SK-N-SH (cell line): ENCODE measurements around the gene AVP. TPM values are rescaled to one million over a fixed set of nuclear protein-coding genes. Genes with fewer than 3 reads are reported as not detected.

Experiments used
- CTCF ChIA-PET: fragments of 300-600, 350-600 bp; formaldehyde crosslinking; extraction: SDS; loops from one replicate; lab custom pipeline; 2021; lab: Yijun Ruan, JAX
- POLR2A ChIA-PET: fragments of 350-600 bp; sonication (Branson Sonifier 250); formaldehyde crosslinking; extraction: SDS; loops from one replicate; lab custom pipeline; 2020; ENCODE audit warnings: antibody characterized with exemption, inconsistent platforms; lab: Yijun Ruan, JAX
- DNase-seq: peaks from one replicate; pipeline ENCODE4 v3.0.0; 2012
- H2AFZ ChIP-seq: fragments of 200-600 bp; sonication (generic); 2 replicates; pipeline ENCODE4 v1.8.1; 2016; ENCODE audit warnings: antibody characterized with exemption, mild to moderate bottlenecking, low read depth
- H3F3A ChIP-seq: fragments of 200-600 bp; sonication (generic); replicated peaks from 2 replicates; pipeline ENCODE3; 2016; ENCODE audit warnings: antibody characterized with exemption, mild to moderate bottlenecking; ENCODE audit not compliant: insufficient read depth
- H3K27ac ChIP-seq, 2 experiments: fragments of 200-500 bp in 1 of 2; fragments of 200-600 bp in 1 of 2; sonication (Bioruptor generic) in 1 of 2; sonication (generic), shearing (Covaris generic) in 1 of 2; 2 replicates each; pipeline versions ENCODE4 v1.5.1 to v1.6.1; 2014 to 2016; ENCODE audit warnings: low read depth in 2 of 2, inconsistent platforms in 1 of 2, low read length in 1 of 2, mild to moderate bottlenecking in 1 of 2, mixed read lengths in 1 of 2
- H3K27me3 ChIP-seq: fragments of 200-600 bp; sonication (generic), shearing (Covaris generic); 2 replicates; pipeline ENCODE4 v1.6.1; 2016; ENCODE audit warnings: mixed run types; ENCODE audit not compliant: insufficient read depth
- H3K36me3 ChIP-seq, 2 experiments: fragments of 200-500 bp in 1 of 2; fragments of 200-600 bp in 1 of 2; sonication (Bioruptor generic) in 1 of 2; sonication (generic) in 1 of 2; replicated peaks in 1 of 2; 2 replicates each; pipeline versions ENCODE3 to v1.5.1; 2014 to 2016; ENCODE audit warnings: low read length in 1 of 2, mild to moderate bottlenecking in 1 of 2; ENCODE audit not compliant: insufficient read depth in 2 of 2, control insufficient read depth in 1 of 2
- H3K4me1 ChIP-seq, 2 experiments: fragments of 200-500 bp in 1 of 2; fragments of 200-600 bp in 1 of 2; sonication (Bioruptor generic) in 1 of 2; sonication (generic), shearing (Covaris generic) in 1 of 2; 2 replicates each; pipeline versions ENCODE4 v1.5.1 to v1.6.1; 2014 to 2016; ENCODE audit warnings: low read depth in 1 of 2, low read length in 1 of 2, mixed run types in 1 of 2; ENCODE audit not compliant: insufficient read depth in 2 of 2, control insufficient read depth in 1 of 2
- H3K4me2 ChIP-seq: fragments of 200-600 bp; sonication (generic), shearing (Covaris generic); 2 replicates; pipeline ENCODE4 v1.6.1; 2017; ENCODE audit warnings: mixed run types
- H3K4me3 ChIP-seq, 2 experiments: fragments of 200-500 bp in 1 of 2; fragments of 200-600 bp in 1 of 2; sonication (Bioruptor generic) in 1 of 2; sonication (generic), shearing (Covaris generic) in 1 of 2; 2 replicates each; pipeline versions ENCODE4 v1.5.1 to v1.8.1; 2014 to 2016; ENCODE audit warnings: low read depth in 2 of 2, inconsistent platforms in 1 of 2, low read length in 1 of 2, mild to moderate bottlenecking in 1 of 2, mixed read lengths in 1 of 2, moderate library complexity in 1 of 2
- H3K79me2 ChIP-seq: fragments of 200-600 bp; sonication (generic); 2 replicates; pipeline ENCODE4 v1.8.1; 2017; ENCODE audit warnings: mild to moderate bottlenecking; ENCODE audit not compliant: insufficient read depth
- H3K9ac ChIP-seq: fragments of 200-600 bp; sonication (generic); 2 replicates; pipeline ENCODE4 v1.6.1; 2017; ENCODE audit warnings: mixed run types
- H3K9me2 ChIP-seq: fragments of 200-600 bp; sonication (generic); 2 replicates; pipeline ENCODE4 v1.6.1; 2017; ENCODE audit warnings: mixed run types
- H3K9me3 ChIP-seq: fragments of 200-600 bp; sonication (generic); 2 replicates; pipeline ENCODE4 v1.6.1; 2017; ENCODE audit warnings: mixed run types, mild to moderate bottlenecking, moderate library complexity
- H4K20me1 ChIP-seq: fragments of 200-600 bp; sonication (generic); 2 replicates; pipeline ENCODE4 v1.6.1; 2017; ENCODE audit warnings: mild to moderate bottlenecking, mixed run types; ENCODE audit not compliant: insufficient read depth
- EP300 ChIP-seq, 2 experiments: IDR thresholded peaks; 2 replicates each; pipeline versions ENCODE4 v1.4.0 to v1.6.1; 2012; ENCODE audit warnings: borderline replicate concordance in 1 of 2, low read depth in 1 of 2, low read length in 1 of 2
- EZH2phosphoT487 ChIP-seq: fragments of 200-600 bp; sonication (generic); IDR thresholded peaks from 2 replicates; pipeline ENCODE4 v1.6.1; 2017; ENCODE audit warnings: low read depth, mixed run types, mild to moderate bottlenecking, antibody characterized with exemption, moderate library complexity, borderline replicate concordance
- FOXJ3 ChIP-seq: sonication (generic); formaldehyde crosslinking; IDR thresholded peaks from 2 replicates; pipeline ENCODE4 v1.5.1; 2020; ENCODE audit warnings: mild to moderate bottlenecking, missing genetic modification reagents
- FOXM1 ChIP-seq: IDR thresholded peaks from 2 replicates; pipeline ENCODE4 v1.4.0; 2012; ENCODE audit warnings: low read depth, mild to moderate bottlenecking
- GABPA ChIP-seq: IDR thresholded peaks from 2 replicates; pipeline ENCODE4 v1.4.0; 2012; ENCODE audit warnings: low read depth, mild to moderate bottlenecking
- GATA2 ChIP-seq: sonication (generic); formaldehyde crosslinking; IDR thresholded peaks from 2 replicates; pipeline ENCODE4 v1.5.0; 2020; ENCODE audit warnings: mild to moderate bottlenecking, missing genetic modification reagents
- MAX ChIP-seq: IDR thresholded peaks from 2 replicates; pipeline ENCODE4 v1.4.0; 2012; ENCODE audit warnings: low read depth
- MEF2A ChIP-seq: IDR thresholded peaks from 2 replicates; pipeline ENCODE4 v1.4.0; 2012; ENCODE audit warnings: low read depth, borderline replicate concordance
- MXI1 ChIP-seq: IDR thresholded peaks from 2 replicates; pipeline ENCODE4 v1.6.1; 2012; ENCODE audit warnings: mild to moderate bottlenecking, low read depth, low read length, improper control_type of control experiment
- PBX3 ChIP-seq: IDR thresholded peaks from 2 replicates; pipeline ENCODE4; 2012
- RCOR1 ChIP-seq: fragments of 150-350 bp; IDR thresholded peaks from 2 replicates; pipeline ENCODE4 v1.6.1; 2017; ENCODE audit warnings: antibody characterized with exemption, low read length
- REST ChIP-seq: IDR thresholded peaks from 2 replicates; pipeline ENCODE4 v1.6.1; 2012; ENCODE audit warnings: mild to moderate bottlenecking, low read depth, low read length, moderate library complexity
- RXRA ChIP-seq: IDR thresholded peaks from 2 replicates; pipeline ENCODE4 v1.4.0; 2012; ENCODE audit warnings: low read depth, mild to moderate bottlenecking, borderline replicate concordance
- SIN3A ChIP-seq: IDR thresholded peaks from 2 replicates; pipeline ENCODE4 v1.6.1; 2012; ENCODE audit warnings: low read depth, mild to moderate bottlenecking, low read length, moderate library complexity, borderline replicate concordance
- TAF1 ChIP-seq: IDR thresholded peaks from 2 replicates; pipeline ENCODE4 v1.6.1; 2012; ENCODE audit warnings: low read depth, mild to moderate bottlenecking, low read length, moderate library complexity, borderline replicate concordance
- TCF12 ChIP-seq: IDR thresholded peaks from 2 replicates; pipeline ENCODE4 v1.4.0; 2012
- WGBS: methylation state at CpG from one replicate; pipeline ENCODE4 v1.1.6; 2017; ENCODE audit warnings: low lambda C conversion rate; 5-methylcytosine and 5-hydroxymethylcytosine counted together
- polyA plus RNA-seq, 3 experiments: library from polyadenylated mRNA; depleted of rRNA; stranded (reverse); fragments of >200 nt; gene quantifications; 2 replicates each; pipeline ENCODE4 v1.2.3, GENCODE V29; 2012
- TF ChIP-seq, protein P1 (sequence below): fragments of 150-350 bp; IDR thresholded peaks from 2 replicates; pipeline ENCODE4 v1.6.1; 2017; ENCODE audit warnings: antibody characterized with exemption, low read length, low read depth, borderline replicate concordance

The AVP gene
- polyA plus RNA-seq, 1 of the 3 experiments (the other 2 are of a cell fraction) = not detected

GRCh38 chr20:3085571-3086072 is 1.1 kb upstream of the AVP start:
- no peaks in the 10 kb centered on the region for H3K36me3 ChIP-seq
- H3K27me3 ChIP-seq = no peaks in the 10 kb centered on the region
- no peak overlapping the region for H2AFZ ChIP-seq
- peaks cover 2 to 5% of the 10 kb centered on the region in 2 experiments; a peak in 2 of 4 replicates for H3K4me1 ChIP-seq
- H3F3A ChIP-seq = no peaks in the 10 kb centered on the region
- H4K20me1 ChIP-seq = no peaks in the 10 kb centered on the region
- H3K9me3 ChIP-seq = no peaks in the 10 kb centered on the region
- no peak overlapping the region for H3K4me3 ChIP-seq
- H3K4me2 ChIP-seq = no peak overlapping the region
- H3K27ac ChIP-seq = no peak overlapping the region
- 89% methylated on average over 8 of the region's 8 CpGs for WGBS
- H3K79me2 ChIP-seq = no peaks in the 10 kb centered on the region
- CTCF ChIA-PET = interaction anchor here (1.1 to 1.2 kb wide), 2 partner anchors 8 to 29 kb away, joined by 3 to 6 read pairs; no protein-coding TSS in a partner anchor
- H3K9ac ChIP-seq = no peak overlapping the region
- no peak for DNase-seq
- no peaks in the 10 kb centered on the region for H3K9me2 ChIP-seq
- no peak for TF ChIP-seq RXRA
- TF ChIP-seq MEF2A = no peak
- no peak for TF ChIP-seq SIN3A
- no peak for TF ChIP-seq EP300 (IDR thresholded peaks at IDR 0.05; ENCODE audit: borderline replicate concordance in 1 of 2, low read depth in 1 of 2, low read length in 1 of 2)
- TF ChIP-seq RCOR1 = no peak
- TF ChIP-seq TCF12 = no peak
- TF ChIP-seq REST = no peak
- TF ChIP-seq PBX3 = no peak
- no peak for TF ChIP-seq MAX
- no peak for TF ChIP-seq TAF1
- TF ChIP-seq, protein P1, sequence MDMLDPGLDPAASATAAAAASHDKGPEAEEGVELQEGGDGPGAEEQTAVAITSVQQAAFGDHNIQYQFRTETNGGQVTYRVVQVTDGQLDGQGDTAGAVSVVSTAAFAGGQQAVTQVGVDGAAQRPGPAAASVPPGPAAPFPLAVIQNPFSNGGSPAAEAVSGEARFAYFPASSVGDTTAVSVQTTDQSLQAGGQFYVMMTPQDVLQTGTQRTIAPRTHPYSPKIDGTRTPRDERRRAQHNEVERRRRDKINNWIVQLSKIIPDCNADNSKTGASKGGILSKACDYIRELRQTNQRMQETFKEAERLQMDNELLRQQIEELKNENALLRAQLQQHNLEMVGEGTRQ = no peak
- no peak for TF ChIP-seq GATA2 (CRISPR knock-in tag)
- TF ChIP-seq EZH2phosphoT487 = no peak
- no peak for TF ChIP-seq MXI1
- TF ChIP-seq FOXM1 = no peak
- no peak for TF ChIP-seq FOXJ3 (CRISPR knock-in tag)
- TF ChIP-seq GABPA = no peak
- TF ChIP-seq, all 33 proteins: peak for 0
- POLR2A ChIA-PET = interaction anchor here (0.5 kb wide), 1 partner anchor 35 kb away, joined by 3 read pairs; no protein-coding TSS in a partner anchor
